ENCODE results near the gene P2RX1.

- TF ChIP-seq POLR2AphosphoS5 (IDR thresholded peaks at IDR 0.05; ENCODE audit: low read depth, low read length) (no peak), TAF1 (IDR thresholded peaks at IDR 0.05; ENCODE audit: borderline replicate concordance, insufficient read depth, low read length) (no peak), REST (IDR thresholded peaks at IDR 0.05; ENCODE audit: insufficient read depth in 1 of 2, low read depth in 2 of 2, low read length in 2 of 2) (no peak), SIN3A (IDR thresholded peaks at IDR 0.05; ENCODE audit: borderline replicate concordance, insufficient read depth, low read length) (no peak), FOXP2 (optimal IDR thresholded peaks at IDR 0.05; ENCODE audit: borderline replicate concordance, extremely low read depth, extremely low read length, insufficient read depth) (no peak)
Measured at GRCh38 chr17:3926860-3927627, 10.8 kb upstream of the P2RX1 start.
